ENCODE data around the gene CA4.
"Not testable (repeated sequence)": the region's sequence is repeated elsewhere in the genome, so short reads cannot be mapped to it uniquely, and the experiment has no call there.

The CA4 gene

GRCh38 chr17:60170835-60171752, 21.3 kb downstream of the CA4 start:
- TF ChIP-seq ZNF274 (IDR thresholded peaks at IDR 0.05; ENCODE audit: low read depth, low read length): no peak
- H3K4me3 ChIP-seq (ENCODE audit: low read length): no peak overlapping the region

- TF ChIP-seq ZNF274 (IDR thresholded peaks at IDR 0.05; ENCODE audit: low read depth, low read length): no peak
- no peak overlapping the region for H3K4me3 ChIP-seq (ENCODE audit: low read length)
Observed at GRCh38 chr17:60171753-60172079, 21.9 kb downstream of the CA4 start.

GRCh38 chr17:60173304-60173819, 23.6 kb downstream of the CA4 start:
- TF ChIP-seq ZNF274 (IDR thresholded peaks at IDR 0.05; ENCODE audit: low read depth, low read length): no peak
- H3K4me3 ChIP-seq (ENCODE audit: low read length): no peak overlapping the region

- TF ChIP-seq ZNF274 (IDR thresholded peaks at IDR 0.05; ENCODE audit: low read depth, low read length): no peak
- H3K4me3 ChIP-seq (ENCODE audit: low read length): no peak overlapping the region
Observed at GRCh38 chr17:60174035-60174434, 24.3 kb downstream of the CA4 start.

- H3K4me3 ChIP-seq (ENCODE audit: low read length): not testable (repeated sequence)
Observed at GRCh38 chr17:60174767-60175166, 25.0 kb downstream of the CA4 start.

- not testable (repeated sequence) for H3K4me3 ChIP-seq (ENCODE audit: low read length)
Observed at GRCh38 chr17:60176763-60177162, 27.0 kb downstream of the CA4 start.

- H3K4me3 ChIP-seq (ENCODE audit: low read length): not testable (repeated sequence)
Observed at GRCh38 chr17:60178180-60178579, 28.4 kb downstream of the CA4 start.

GRCh38 chr17:60180380-60180779, 30.6 kb downstream of the CA4 start:
- H3K4me3 ChIP-seq (ENCODE audit: low read length): not testable (repeated sequence)

GRCh38 chr17:60186372-60186771, 36.6 kb downstream of the CA4 start:
- H3K4me3 ChIP-seq (ENCODE audit: low read length): not testable (repeated sequence)

- not testable (repeated sequence) for H3K4me3 ChIP-seq (ENCODE audit: low read length)
Observed at GRCh38 chr17:60186846-60187745, 37.3 kb downstream of the CA4 start.

GRCh38 chr17:60188759-60189158, 39.0 kb downstream of the CA4 start:
- no peak for TF ChIP-seq ZNF274 (IDR thresholded peaks at IDR 0.05; ENCODE audit: low read depth, low read length)

GRCh38 chr17:60190032-60190431, 40.3 kb downstream of the CA4 start:
- not testable (repeated sequence) for H3K4me3 ChIP-seq (ENCODE audit: low read length)

More at GRCh38 chr17:60188759-60189158, 39.0 kb downstream of the CA4 start:
- H3K4me3 ChIP-seq (ENCODE audit: low read length): no peak overlapping the region

GRCh38 chr17:60193032-60193431, 43.3 kb downstream of the CA4 start:
- not testable (repeated sequence) for H3K4me3 ChIP-seq (ENCODE audit: low read length)

GRCh38 chr17:60193482-60193881, 43.7 kb downstream of the CA4 start:
- no peak overlapping the region for H3K4me3 ChIP-seq (ENCODE audit: low read length)
- no peak for TF ChIP-seq ZNF274 (IDR thresholded peaks at IDR 0.05; ENCODE audit: low read depth, low read length)

GRCh38 chr17:60194141-60194540, 44.4 kb downstream of the CA4 start:
- H3K4me3 ChIP-seq (ENCODE audit: low read length): not testable (repeated sequence)

- H3K4me3 ChIP-seq (ENCODE audit: low read length): not testable (repeated sequence)
Observed at GRCh38 chr17:60198630-60199029, 48.9 kb downstream of the CA4 start.

- H3K4me3 ChIP-seq (ENCODE audit: low read length): not testable (repeated sequence)
Observed at GRCh38 chr17:60205782-60206181, 56.0 kb downstream of the CA4 start.

- H3K4me3 ChIP-seq (ENCODE audit: low read length): not testable (repeated sequence)
Observed at GRCh38 chr17:60208302-60208701, 58.5 kb downstream of the CA4 start.

All from GM08714 (cell line).